IgD-negative memory B cell (primary cell): ENCODE results near the gene PRDM9. TPM values are rescaled to one million over a fixed set of nuclear protein-coding genes. Genes with fewer than 3 reads are reported as not detected.
"Not testable (repeated sequence)": the region's sequence is repeated elsewhere in the genome, so short reads cannot be mapped to it uniquely, and the experiment has no call there.

ENCODE experiments used
- H3K27ac Mint-ChIP-seq, 3 donors: one replicate each; pipeline ENCODE4 v1.8.0; 2020 to 2022; ENCODE audit warnings: mild to moderate bottlenecking in 3 of 3, mixed read lengths in 3 of 3, moderate library complexity in 1 of 3
- H3K27me3 Mint-ChIP-seq: one replicate; pipeline ENCODE4 v1.8.0; 2021; ENCODE audit warnings: mixed read lengths
- H3K36me3 Mint-ChIP-seq: one replicate; pipeline ENCODE4 v1.8.0; 2020; ENCODE audit warnings: mild to moderate bottlenecking, mixed read lengths
- H3K4me1 Mint-ChIP-seq, 3 donors: one replicate each; pipeline ENCODE4 v1.8.0; 2020 to 2022; ENCODE audit warnings: mixed read lengths in 3 of 3, mild to moderate bottlenecking in 1 of 3
- H3K4me3 Mint-ChIP-seq, 4 donors: one replicate each; pipeline ENCODE4 v1.8.0; 2020 to 2022; ENCODE audit warnings: mild to moderate bottlenecking in 4 of 4, mixed read lengths in 4 of 4, moderate library complexity in 3 of 4
- H3K9me3 Mint-ChIP-seq, 3 donors: one replicate each; pipeline ENCODE4 v1.8.0; 2020 to 2021; ENCODE audit warnings: mixed read lengths in 3 of 3, mild to moderate bottlenecking in 1 of 3
- polyA plus RNA-seq: library from polyadenylated mRNA; unstranded; fragments of 300-500 nt; fragmentation: Illumina TruSeq; gene quantifications from one replicate; pipeline ENCODE4 v1.2.3, GENCODE V29; 2021

The PRDM9 gene
- polyA plus RNA-seq = not detected

GRCh38 chr5:23507278-23507685 lies at the start of gene PRDM9:
TSS of gene PRDM9 (plus strand) at chr5:23507609. CDS start at chr5:23509034, 1,425 bp downstream.
- Mint-ChIP-seq H3K4me3 (no peak within 1 kb of the TSS), H3K27me3 (no peaks in the 10 kb centered on the region), H3K36me3 (no peaks in the 10 kb centered on the region), H3K27ac (no peak within 1 kb of the TSS), H3K4me1 (no peaks in the 10 kb centered on the region), H3K9me3 (no peaks in the 10 kb centered on the region)

- no peaks in the 10 kb centered on the region for H3K4me1 Mint-ChIP-seq
- no peaks in the 10 kb centered on the region for H3K27me3 Mint-ChIP-seq
- H3K27ac Mint-ChIP-seq = no peak overlapping the region
- H3K4me3 Mint-ChIP-seq = no peak overlapping the region
- peaks cover 0 to 15% (median 3%) of the 10 kb centered on the region in 3 donors for H3K9me3 Mint-ChIP-seq
- H3K36me3 Mint-ChIP-seq = no peaks in the 10 kb centered on the region
Measured at GRCh38 chr5:23457780-23458179, 49.6 kb upstream of the PRDM9 start.

GRCh38 chr5:23459214-23459613 lies 48.2 kb upstream of the PRDM9 start:
- H3K27ac Mint-ChIP-seq = no peak overlapping the region
- no peaks in the 10 kb centered on the region for H3K4me1 Mint-ChIP-seq
- H3K36me3 Mint-ChIP-seq = no peaks in the 10 kb centered on the region
- peaks cover 0 to 15% (median 2%) of the 10 kb centered on the region in 3 donors for H3K9me3 Mint-ChIP-seq
- no peaks in the 10 kb centered on the region for H3K27me3 Mint-ChIP-seq
- H3K4me3 Mint-ChIP-seq = no peak overlapping the region

- Mint-ChIP-seq H3K4me1 (no peaks in the 10 kb centered on the region), H3K27ac (no peak overlapping the region), H3K27me3 (no peaks in the 10 kb centered on the region), H3K9me3 (peaks cover 0 to 10% (median 0%) of the 10 kb centered on the region in 3 donors), H3K36me3 (no peaks in the 10 kb centered on the region), H3K4me3 (no peak overlapping the region)
Measured at GRCh38 chr5:23461576-23461975, 45.8 kb upstream of the PRDM9 start.

GRCh38 chr5:23466401-23466912 lies 41.0 kb upstream of the PRDM9 start:
- H3K9me3 Mint-ChIP-seq = peaks cover 0 to 7% (median 6%) of the 10 kb centered on the region in 3 donors
- H3K4me3 Mint-ChIP-seq = peak overlapping the region in 1 of 4 donors; percentile 38
- H3K27me3 Mint-ChIP-seq = no peaks in the 10 kb centered on the region
- H3K4me1 Mint-ChIP-seq = no peaks in the 10 kb centered on the region
- no peaks in the 10 kb centered on the region for H3K36me3 Mint-ChIP-seq
- no peak overlapping the region for H3K27ac Mint-ChIP-seq

- Mint-ChIP-seq H3K9me3 (peaks cover 0 to 6% (median 5%) of the 10 kb centered on the region in 3 donors), H3K27ac (no peak overlapping the region), H3K4me1 (no peaks in the 10 kb centered on the region), H3K4me3 (no peak overlapping the region), H3K36me3 (no peaks in the 10 kb centered on the region), H3K27me3 (no peaks in the 10 kb centered on the region)
Measured at GRCh38 chr5:23468658-23469057, 38.8 kb upstream of the PRDM9 start.

GRCh38 chr5:23473915-23474314 lies 33.5 kb upstream of the PRDM9 start:
- Mint-ChIP-seq H3K36me3 (no peaks in the 10 kb centered on the region), H3K27me3 (no peaks in the 10 kb centered on the region), H3K9me3 (peaks cover 2 to 9% (median 6%) of the 10 kb centered on the region in 3 donors), H3K4me1 (no peaks in the 10 kb centered on the region), H3K27ac (no peak overlapping the region), H3K4me3 (no peak overlapping the region)

- Mint-ChIP-seq H3K27ac (no peak overlapping the region), H3K27me3 (no peaks in the 10 kb centered on the region), H3K4me1 (no peaks in the 10 kb centered on the region), H3K4me3 (no peak overlapping the region), H3K9me3 (peaks cover 2 to 13% (median 6%) of the 10 kb centered on the region in 3 donors), H3K36me3 (no peaks in the 10 kb centered on the region)
Measured at GRCh38 chr5:23474315-23474714, 33.1 kb upstream of the PRDM9 start.

GRCh38 chr5:23476580-23476979 lies 30.8 kb upstream of the PRDM9 start:
- Mint-ChIP-seq H3K4me1 (no peaks in the 10 kb centered on the region), H3K4me3 (no peak overlapping the region), H3K36me3 (no peaks in the 10 kb centered on the region), H3K27me3 (no peaks in the 10 kb centered on the region), H3K27ac (no peak overlapping the region), H3K9me3 (peaks cover 0 to 16% (median 2%) of the 10 kb centered on the region in 3 donors)

- Mint-ChIP-seq H3K9me3 (peaks cover 2 to 23% (median 4%) of the 10 kb centered on the region in 3 donors), H3K27ac (no peak overlapping the region), H3K36me3 (no peaks in the 10 kb centered on the region), H3K4me3 (no peak overlapping the region), H3K4me1 (no peaks in the 10 kb centered on the region), H3K27me3 (no peaks in the 10 kb centered on the region)
Measured at GRCh38 chr5:23482642-23483041, 24.8 kb upstream of the PRDM9 start.

- H3K9me3 Mint-ChIP-seq = peaks cover 2 to 20% (median 4%) of the 10 kb centered on the region in 3 donors
- no peaks in the 10 kb centered on the region for H3K27me3 Mint-ChIP-seq
Measured at GRCh38 chr5:23483090-23483489, 24.3 kb upstream of the PRDM9 start.

GRCh38 chr5:23484096-23484495 lies 23.3 kb upstream of the PRDM9 start:
- no peaks in the 10 kb centered on the region for H3K36me3 Mint-ChIP-seq
- H3K27me3 Mint-ChIP-seq = no peaks in the 10 kb centered on the region
- no peak overlapping the region for H3K27ac Mint-ChIP-seq
- no peak overlapping the region for H3K4me3 Mint-ChIP-seq
- H3K9me3 Mint-ChIP-seq = peaks cover 4 to 20% (median 4%) of the 10 kb centered on the region in 3 donors
- H3K4me1 Mint-ChIP-seq = no peaks in the 10 kb centered on the region

More at GRCh38 chr5:23483090-23483489, 24.3 kb upstream of the PRDM9 start:
- H3K4me1 Mint-ChIP-seq = no peaks in the 10 kb centered on the region
- H3K4me3 Mint-ChIP-seq = no peak overlapping the region
- H3K36me3 Mint-ChIP-seq = no peaks in the 10 kb centered on the region
- no peak overlapping the region for H3K27ac Mint-ChIP-seq

GRCh38 chr5:23486227-23486626 lies 21.2 kb upstream of the PRDM9 start:
- H3K27ac Mint-ChIP-seq, H3K36me3 Mint-ChIP-seq: not testable (repeated sequence)

GRCh38 chr5:23490993-23491392 lies 16.4 kb upstream of the PRDM9 start:
- Mint-ChIP-seq H3K4me3 (no peak overlapping the region), H3K27ac (no peak overlapping the region), H3K9me3 (peaks cover 4 to 6% (median 5%) of the 10 kb centered on the region in 3 donors), H3K36me3 (no peaks in the 10 kb centered on the region), H3K27me3 (no peaks in the 10 kb centered on the region), H3K4me1 (no peaks in the 10 kb centered on the region)

More at GRCh38 chr5:23486227-23486626, 21.2 kb upstream of the PRDM9 start:
- not testable (repeated sequence) for H3K4me1 Mint-ChIP-seq, H3K27me3 Mint-ChIP-seq, H3K4me3 Mint-ChIP-seq
- peaks cover 4 to 14% (median 7%) of the 10 kb centered on the region in 3 donors for H3K9me3 Mint-ChIP-seq

GRCh38 chr5:23494558-23494957 lies 12.9 kb upstream of the PRDM9 start:
- no peaks in the 10 kb centered on the region for H3K4me1 Mint-ChIP-seq
- H3K27me3 Mint-ChIP-seq = no peaks in the 10 kb centered on the region
- H3K36me3 Mint-ChIP-seq = no peaks in the 10 kb centered on the region
- no peak overlapping the region for H3K27ac Mint-ChIP-seq
- H3K9me3 Mint-ChIP-seq = peaks cover 0 to 6% (median 3%) of the 10 kb centered on the region in 3 donors
- no peak overlapping the region for H3K4me3 Mint-ChIP-seq

- Mint-ChIP-seq H3K4me1 (no peaks in the 10 kb centered on the region), H3K9me3 (peaks cover 0 to 7% (median 1%) of the 10 kb centered on the region in 3 donors), H3K4me3 (no peak overlapping the region), H3K36me3 (no peaks in the 10 kb centered on the region), H3K27ac (no peak overlapping the region), H3K27me3 (no peaks in the 10 kb centered on the region)
Measured at GRCh38 chr5:23496576-23496975, 10.8 kb upstream of the PRDM9 start.
